ENCODE measurements around the gene LIG4.

DNA sequence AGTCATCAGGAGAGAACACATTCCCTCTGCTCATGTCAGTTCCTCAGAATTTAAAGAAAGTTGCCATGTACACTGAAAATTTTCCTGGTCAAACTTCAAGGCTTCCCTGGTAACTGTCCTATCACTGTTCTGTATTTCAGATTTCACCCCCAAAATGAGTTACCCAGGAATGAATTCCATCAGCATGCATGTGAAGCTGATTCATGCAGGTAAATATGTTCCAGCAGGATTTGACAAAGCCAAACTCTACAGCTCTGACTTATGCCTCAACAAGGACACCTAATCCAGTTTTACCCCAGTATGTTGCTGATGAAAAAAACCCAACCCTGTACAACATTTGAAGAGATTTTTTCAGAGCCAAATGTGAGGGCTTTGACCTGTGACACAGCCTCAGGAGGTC lies 21.5 kb downstream of the LIG4 start:
- TF ChIP-seq, protein P1, sequence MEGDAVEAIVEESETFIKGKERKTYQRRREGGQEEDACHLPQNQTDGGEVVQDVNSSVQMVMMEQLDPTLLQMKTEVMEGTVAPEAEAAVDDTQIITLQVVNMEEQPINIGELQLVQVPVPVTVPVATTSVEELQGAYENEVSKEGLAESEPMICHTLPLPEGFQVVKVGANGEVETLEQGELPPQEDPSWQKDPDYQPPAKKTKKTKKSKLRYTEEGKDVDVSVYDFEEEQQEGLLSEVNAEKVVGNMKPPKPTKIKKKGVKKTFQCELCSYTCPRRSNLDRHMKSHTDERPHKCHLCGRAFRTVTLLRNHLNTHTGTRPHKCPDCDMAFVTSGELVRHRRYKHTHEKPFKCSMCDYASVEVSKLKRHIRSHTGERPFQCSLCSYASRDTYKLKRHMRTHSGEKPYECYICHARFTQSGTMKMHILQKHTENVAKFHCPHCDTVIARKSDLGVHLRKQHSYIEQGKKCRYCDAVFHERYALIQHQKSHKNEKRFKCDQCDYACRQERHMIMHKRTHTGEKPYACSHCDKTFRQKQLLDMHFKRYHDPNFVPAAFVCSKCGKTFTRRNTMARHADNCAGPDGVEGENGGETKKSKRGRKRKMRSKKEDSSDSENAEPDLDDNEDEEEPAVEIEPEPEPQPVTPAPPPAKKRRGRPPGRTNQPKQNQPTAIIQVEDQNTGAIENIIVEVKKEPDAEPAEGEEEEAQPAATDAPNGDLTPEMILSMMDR (IDR thresholded peaks at IDR 0.05): no peak
- TF ChIP-seq POLR2AphosphoS5 (IDR thresholded peaks at IDR 0.05) (no peak), POLR2A (IDR thresholded peaks at IDR 0.05) (no peak), EP300 (IDR thresholded peaks at IDR 0.05) (no peak)

Measured in sigmoid colon (tissue), 4 donors.